ENCODE data around the gene TAF8.

TAF8 gene

DNA sequence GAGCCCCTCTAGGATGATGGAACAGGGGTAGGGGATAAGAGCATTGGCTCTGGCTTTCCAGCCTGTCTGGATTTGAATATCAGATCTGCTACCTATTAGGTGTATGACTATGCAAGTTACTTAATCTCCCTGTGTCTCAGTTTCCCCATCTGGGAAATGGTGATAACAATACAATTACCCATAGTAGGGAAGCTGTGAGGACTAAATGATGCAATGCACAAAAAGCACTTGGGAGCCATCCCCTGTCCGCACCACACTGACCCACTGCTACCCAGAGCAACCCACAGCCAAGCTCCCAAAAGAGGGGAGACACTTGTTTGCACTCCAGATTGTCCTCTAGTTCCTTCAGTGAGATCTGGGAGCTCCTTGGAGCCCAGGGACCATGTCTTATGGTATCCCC lies 62.0 kb downstream of the TAF8 start:
- H3K27ac ChIP-seq = no peak overlapping the region
- TF ChIP-seq, protein P1, sequence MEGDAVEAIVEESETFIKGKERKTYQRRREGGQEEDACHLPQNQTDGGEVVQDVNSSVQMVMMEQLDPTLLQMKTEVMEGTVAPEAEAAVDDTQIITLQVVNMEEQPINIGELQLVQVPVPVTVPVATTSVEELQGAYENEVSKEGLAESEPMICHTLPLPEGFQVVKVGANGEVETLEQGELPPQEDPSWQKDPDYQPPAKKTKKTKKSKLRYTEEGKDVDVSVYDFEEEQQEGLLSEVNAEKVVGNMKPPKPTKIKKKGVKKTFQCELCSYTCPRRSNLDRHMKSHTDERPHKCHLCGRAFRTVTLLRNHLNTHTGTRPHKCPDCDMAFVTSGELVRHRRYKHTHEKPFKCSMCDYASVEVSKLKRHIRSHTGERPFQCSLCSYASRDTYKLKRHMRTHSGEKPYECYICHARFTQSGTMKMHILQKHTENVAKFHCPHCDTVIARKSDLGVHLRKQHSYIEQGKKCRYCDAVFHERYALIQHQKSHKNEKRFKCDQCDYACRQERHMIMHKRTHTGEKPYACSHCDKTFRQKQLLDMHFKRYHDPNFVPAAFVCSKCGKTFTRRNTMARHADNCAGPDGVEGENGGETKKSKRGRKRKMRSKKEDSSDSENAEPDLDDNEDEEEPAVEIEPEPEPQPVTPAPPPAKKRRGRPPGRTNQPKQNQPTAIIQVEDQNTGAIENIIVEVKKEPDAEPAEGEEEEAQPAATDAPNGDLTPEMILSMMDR (conservative IDR thresholded peaks at IDR 0.05; ENCODE audit: low read depth) = no peak
- ChIA-PET POLR2A (ENCODE audit: low non-redundant PET) (no interaction called here), CTCF (no interaction called here)
- DNase-seq (ENCODE audit: low spot score) = no peak

DNA sequence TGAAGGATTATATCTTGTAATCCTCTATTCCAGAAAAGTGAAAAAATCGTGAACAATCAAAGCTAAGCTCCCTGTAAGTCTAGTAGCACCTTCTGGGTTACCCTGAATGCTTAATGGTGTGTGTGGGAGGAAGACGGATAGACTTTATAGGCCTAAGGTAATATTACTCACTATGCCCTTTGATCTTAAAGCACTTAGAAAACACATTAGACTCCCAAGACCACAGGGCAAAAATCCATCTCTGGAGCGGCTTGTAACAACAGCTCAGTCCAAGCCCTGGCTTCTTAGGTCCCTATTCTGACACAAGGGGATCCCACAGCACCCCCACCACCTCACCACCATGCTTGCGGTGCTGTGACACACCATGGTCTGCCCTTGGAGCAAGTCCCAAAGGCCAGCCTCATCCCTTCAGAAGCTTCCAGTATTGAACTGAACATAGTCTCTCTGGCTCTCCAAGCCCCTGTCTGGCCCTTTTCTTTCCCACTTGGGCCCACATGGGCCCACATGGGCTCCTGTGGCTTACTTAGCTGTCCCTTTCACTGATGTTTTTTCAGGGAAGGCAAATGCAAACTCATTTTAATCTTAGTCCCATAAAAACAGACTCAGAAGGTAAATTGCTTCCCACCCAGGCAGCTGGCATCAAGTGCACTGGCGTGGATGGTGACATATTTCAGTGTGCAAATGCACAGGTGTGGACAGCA lies 63.8 kb downstream of the TAF8 start:
- CTCF ChIA-PET = interaction anchor here (0.6 kb wide), 1 partner anchor 70 kb away, joined by 3 read pairs; no protein-coding TSS in a partner anchor
- POLR2A ChIA-PET (ENCODE audit: low non-redundant PET) = no interaction called here
- peak overlapping the region; percentile 71 for H3K27ac ChIP-seq
- TF ChIP-seq, protein P1 (conservative IDR thresholded peaks at IDR 0.05; ENCODE audit: low read depth) = no peak
- DNase-seq (ENCODE audit: low spot score) = peak; percentile 64

DNA sequence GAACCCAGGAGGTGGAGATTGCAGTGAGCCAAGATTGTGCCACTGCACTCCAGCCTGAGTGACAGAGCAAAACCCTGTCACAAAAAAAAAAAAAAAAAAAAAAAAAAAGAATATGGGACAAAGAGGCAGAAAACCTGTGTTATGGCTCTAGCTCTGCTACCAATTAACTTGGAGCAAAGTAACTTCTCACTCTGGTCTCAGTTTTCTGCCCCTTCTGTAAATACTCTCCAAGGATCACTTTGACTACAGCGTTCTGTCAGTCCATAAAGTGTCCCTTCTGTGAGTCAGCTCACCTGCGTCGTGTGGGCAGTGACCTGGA lies 67.5 kb downstream of the TAF8 start:
- ChIA-PET POLR2A (ENCODE audit: low non-redundant PET) (interaction anchor here (0.6 to 0.9 kb wide), 5 partner anchors 11 to 380 kb away, joined by 3 to 12 read pairs (median 6); no protein-coding TSS in a partner anchor), CTCF (no interaction called here)
- TF ChIP-seq, protein P1 (conservative IDR thresholded peaks at IDR 0.05; ENCODE audit: low read depth) = no peak
- no peak for DNase-seq (ENCODE audit: low spot score)
- peak overlapping the region; percentile 95 for H3K27ac ChIP-seq

DNA sequence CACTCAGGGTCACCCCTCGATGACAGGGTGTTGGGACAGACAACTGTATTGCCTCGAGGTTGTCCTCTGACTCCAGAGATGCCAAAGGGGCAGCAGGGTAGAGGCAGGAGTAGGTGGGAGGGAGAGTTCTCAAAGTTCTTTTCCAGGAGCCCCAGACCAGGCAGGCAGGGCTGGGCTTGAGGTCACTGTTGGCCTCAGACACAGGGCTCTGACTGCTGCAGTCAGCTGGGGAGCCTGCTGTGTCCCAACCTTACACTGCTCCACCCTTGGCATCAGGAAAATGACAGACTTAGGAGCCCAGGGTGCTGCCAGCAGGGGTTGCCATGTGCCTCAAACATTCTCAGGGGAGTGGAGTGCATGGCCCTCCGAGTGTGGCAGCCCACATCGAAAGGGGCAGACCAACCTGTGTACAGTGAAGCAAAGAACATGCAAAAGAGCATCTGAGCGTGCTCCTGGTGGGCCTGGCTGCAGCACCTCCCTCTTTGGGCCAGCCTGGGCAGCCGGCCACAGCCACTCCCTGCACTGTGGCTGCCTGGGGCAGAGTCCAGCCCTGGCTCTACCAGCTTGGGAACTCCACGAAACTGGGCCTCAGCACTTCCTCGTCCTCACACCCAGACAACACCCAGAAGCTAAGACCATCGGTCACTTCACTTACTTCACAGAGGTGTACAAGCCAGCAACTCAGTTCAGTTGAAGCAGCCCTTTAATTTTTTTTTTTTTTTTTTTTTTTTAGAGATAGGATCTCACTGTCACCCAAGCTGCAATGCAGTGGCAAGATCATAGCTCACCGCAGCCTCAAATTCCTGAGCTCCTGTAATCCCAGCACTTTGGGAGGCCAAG lies 68.1 kb downstream of the TAF8 start:
- CTCF ChIA-PET = no interaction called here
- POLR2A ChIA-PET (ENCODE audit: low non-redundant PET) = interaction anchor here (0.6 to 1.0 kb wide), 5 partner anchors 12 to 402 kb away, joined by 3 to 7 read pairs (median 5); partner anchors contain the start of gene C6orf132
- TF ChIP-seq, protein P1 (conservative IDR thresholded peaks at IDR 0.05; ENCODE audit: low read depth) = no peak
- H3K27ac ChIP-seq = peak overlapping the region; percentile 95
- peak; percentile 68 for DNase-seq (ENCODE audit: low spot score)

- POLR2A ChIA-PET (ENCODE audit: low non-redundant PET) = no interaction called here
- peak overlapping the region; percentile 95 for H3K27ac ChIP-seq
- DNase-seq (ENCODE audit: low spot score) = no peak
- CTCF ChIA-PET = interaction anchor here (0.7 to 1.0 kb wide), 2 partner anchors 24 to 93 kb away, joined by 3 read pairs; no protein-coding TSS in a partner anchor
- TF ChIP-seq, protein P1 (conservative IDR thresholded peaks at IDR 0.05; ENCODE audit: low read depth) = no peak
These were observed 70.9 kb downstream of the TAF8 start for GRCh38 chr6:42120895-42121865.
